ENCODE measurements around the gene LTC4S. TPM values are rescaled to one million over a fixed set of nuclear protein-coding genes. Genes with fewer than 3 reads are reported as not detected.

LTC4S gene
- total and polyA plus RNA-seq, 12 donors, result 5.4 to 20.0 (median 8.8) TPM

DNA sequence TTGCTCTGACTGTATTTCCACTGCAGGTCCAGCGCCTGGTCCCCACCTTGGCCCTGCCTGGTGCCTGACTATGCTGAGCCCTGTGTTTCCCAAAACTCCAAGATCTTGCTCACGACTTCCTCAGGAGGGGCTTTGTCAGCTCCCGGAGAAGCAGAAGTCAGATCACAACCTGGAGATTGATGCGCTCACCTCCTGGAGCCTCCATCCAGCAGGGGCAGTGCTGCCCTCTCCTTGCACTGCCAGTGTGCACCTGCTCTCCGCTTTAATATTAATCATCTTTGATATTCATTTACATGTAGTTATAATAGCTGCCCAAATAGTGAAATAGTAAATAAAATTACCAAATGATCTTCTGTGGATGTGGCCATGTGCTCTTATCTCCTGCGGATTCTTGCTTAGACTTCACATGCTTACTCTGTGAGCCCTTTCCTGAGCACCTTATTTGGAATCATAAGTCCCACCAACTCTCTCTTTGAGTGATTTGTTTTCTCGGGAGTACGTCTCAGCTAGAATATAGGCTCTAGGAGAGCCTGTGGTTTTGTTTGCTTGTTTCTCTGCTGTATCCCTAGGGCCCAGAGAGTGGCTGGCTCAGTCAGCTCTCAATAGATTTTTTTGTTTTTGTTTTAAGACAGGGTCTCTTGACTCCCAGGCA, 43.8 kb upstream of the LTC4S start:
- Histone ChIP-seq H3K36me3 (peaks cover 0 to 20% (median 0%) of the 10 kb centered on the region in 9 donors), H3K27ac (no peak overlapping the region), H3K4me3 (no peak overlapping the region), H3K9me3 (no peaks in the 10 kb centered on the region), H3K27me3 (no peaks in the 10 kb centered on the region), H3K4me1 (peaks cover 0 to 59% (median 32%) of the 10 kb centered on the region in 9 donors)
- DNase-seq, result no peak
- intact Hi-C loops (cut with DNase I), result no loop called here
- TF ChIP-seq, protein P1, sequence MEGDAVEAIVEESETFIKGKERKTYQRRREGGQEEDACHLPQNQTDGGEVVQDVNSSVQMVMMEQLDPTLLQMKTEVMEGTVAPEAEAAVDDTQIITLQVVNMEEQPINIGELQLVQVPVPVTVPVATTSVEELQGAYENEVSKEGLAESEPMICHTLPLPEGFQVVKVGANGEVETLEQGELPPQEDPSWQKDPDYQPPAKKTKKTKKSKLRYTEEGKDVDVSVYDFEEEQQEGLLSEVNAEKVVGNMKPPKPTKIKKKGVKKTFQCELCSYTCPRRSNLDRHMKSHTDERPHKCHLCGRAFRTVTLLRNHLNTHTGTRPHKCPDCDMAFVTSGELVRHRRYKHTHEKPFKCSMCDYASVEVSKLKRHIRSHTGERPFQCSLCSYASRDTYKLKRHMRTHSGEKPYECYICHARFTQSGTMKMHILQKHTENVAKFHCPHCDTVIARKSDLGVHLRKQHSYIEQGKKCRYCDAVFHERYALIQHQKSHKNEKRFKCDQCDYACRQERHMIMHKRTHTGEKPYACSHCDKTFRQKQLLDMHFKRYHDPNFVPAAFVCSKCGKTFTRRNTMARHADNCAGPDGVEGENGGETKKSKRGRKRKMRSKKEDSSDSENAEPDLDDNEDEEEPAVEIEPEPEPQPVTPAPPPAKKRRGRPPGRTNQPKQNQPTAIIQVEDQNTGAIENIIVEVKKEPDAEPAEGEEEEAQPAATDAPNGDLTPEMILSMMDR (IDR thresholded peaks at IDR 0.05), result no peak
- no peak for ATAC-seq
- WGBS, 2 donors, result 82 to 84% methylated on average over 8 of the region's 8 CpGs

DNA sequence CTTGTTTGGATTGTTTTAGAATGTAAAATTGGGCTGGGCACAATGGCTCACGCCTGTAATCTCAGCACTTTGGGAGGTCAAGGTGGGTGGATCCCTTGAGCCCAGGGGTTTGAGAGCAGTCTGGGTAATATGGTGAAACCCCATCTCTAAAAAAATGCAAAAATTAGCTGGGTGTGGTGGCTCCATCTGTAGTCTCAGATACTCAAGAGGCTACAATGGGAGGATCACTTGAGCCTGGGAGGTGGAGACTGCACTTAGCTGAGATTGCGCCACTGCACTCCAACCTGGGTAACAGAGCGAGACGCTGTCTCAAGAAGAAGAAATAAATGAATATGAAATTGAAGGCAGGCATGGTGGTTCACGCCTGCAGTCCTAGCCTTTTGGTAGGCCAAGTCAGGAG, 39.8 kb upstream of the LTC4S start:
- Histone ChIP-seq H3K4me1 (peaks cover 5 to 71% (median 45%) of the 10 kb centered on the region in 9 donors), H3K4me3 (no peak overlapping the region), H3K36me3 (peaks cover 0 to 20% (median 0%) of the 10 kb centered on the region in 9 donors), H3K27ac (no peak overlapping the region), H3K9me3 (no peaks in the 10 kb centered on the region), H3K27me3 (no peaks in the 10 kb centered on the region)
- no peak for ATAC-seq
- intact Hi-C loops (cut with DNase I), result no loop called here
- DNase-seq, result no peak
- WGBS, 2 donors, result 95 to 97% methylated on average over 5 of the region's 5 CpGs
- TF ChIP-seq, protein P1 (IDR thresholded peaks at IDR 0.05), result no peak

DNA sequence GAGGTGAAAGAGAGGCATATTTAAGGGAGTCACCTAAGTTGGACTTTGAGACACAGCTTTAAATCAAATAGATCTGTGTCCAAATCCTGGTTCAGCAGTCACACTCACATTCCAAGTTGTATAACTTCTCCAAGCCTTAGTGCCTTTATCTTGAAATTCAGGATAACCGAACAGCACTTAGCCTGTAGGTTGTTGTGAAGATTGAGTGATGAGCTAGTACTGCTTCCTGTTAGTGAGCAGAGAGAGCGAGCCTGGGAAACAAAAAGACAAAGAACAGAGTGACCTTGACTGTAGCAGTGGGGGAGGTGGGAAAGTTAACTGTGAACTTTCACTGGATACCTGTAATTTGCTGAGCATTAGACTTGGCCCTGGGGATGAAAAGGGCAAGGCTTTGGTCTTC, 38.8 kb upstream of the LTC4S start:
- no peaks in the 10 kb centered on the region for H3K9me3 ChIP-seq
- intact Hi-C loops (cut with DNase I), result no loop called here
- 10 to 28% methylated on average over 2 of the region's 2 CpGs for WGBS, 2 donors
- ATAC-seq (peak in 5 of 8 donors; percentile 30 to 65 (median 57)), DNase-seq (no peak)
- H3K4me1 ChIP-seq, result peaks cover 5 to 73% (median 49%) of the 10 kb centered on the region in 9 donors
- no peak overlapping the region for H3K4me3 ChIP-seq
- peak overlapping the region in 6 of 10 donors; percentile 23 to 51 (median 36) for H3K27ac ChIP-seq
- H3K36me3 ChIP-seq, result peaks cover 0 to 13% (median 0%) of the 10 kb centered on the region in 9 donors
- no peaks in the 10 kb centered on the region for H3K27me3 ChIP-seq
- TF ChIP-seq, protein P1 (IDR thresholded peaks at IDR 0.05), result no peak

DNA sequence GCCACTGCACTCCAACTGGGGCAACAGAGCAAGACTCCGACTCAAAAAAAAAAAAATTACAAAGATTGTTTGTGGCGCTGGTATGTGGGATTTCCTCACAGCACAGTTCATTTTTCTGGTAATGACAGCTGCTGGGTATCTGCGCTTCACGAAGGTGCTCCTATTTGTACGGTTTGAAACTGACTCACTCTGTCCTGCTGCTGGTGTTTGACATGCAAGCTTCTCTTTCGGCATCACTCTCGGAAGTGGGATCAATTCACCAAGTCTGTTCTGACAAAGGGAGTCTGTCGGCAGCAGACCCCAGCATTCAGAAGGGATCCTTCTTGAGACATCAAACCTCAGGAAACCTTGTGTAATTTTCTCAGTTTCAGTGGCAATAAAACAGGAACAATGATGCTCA, 34.8 kb upstream of the LTC4S start:
- Histone ChIP-seq H3K27ac (peak overlapping the region in 1 of 10 donors; percentile 56), H3K4me1 (peaks cover 11 to 97% (median 79%) of the 10 kb centered on the region in 9 donors), H3K9me3 (no peaks in the 10 kb centered on the region), H3K36me3 (peaks cover 0 to 3% (median 0%) of the 10 kb centered on the region in 9 donors), H3K27me3 (no peaks in the 10 kb centered on the region), H3K4me3 (no peak overlapping the region)
- TF ChIP-seq, protein P1 (IDR thresholded peaks at IDR 0.05), result no peak
- intact Hi-C loops (cut with DNase I), result no loop called here
- WGBS, 2 donors, result 86 to 88% methylated on average over 8 of the region's 8 CpGs
- ATAC-seq (no peak), DNase-seq (no peak)

Data from heart right ventricle (tissue), 16 donors.